ENCODE measurements around the gene AKIRIN2.

AKIRIN2 gene

DNA sequence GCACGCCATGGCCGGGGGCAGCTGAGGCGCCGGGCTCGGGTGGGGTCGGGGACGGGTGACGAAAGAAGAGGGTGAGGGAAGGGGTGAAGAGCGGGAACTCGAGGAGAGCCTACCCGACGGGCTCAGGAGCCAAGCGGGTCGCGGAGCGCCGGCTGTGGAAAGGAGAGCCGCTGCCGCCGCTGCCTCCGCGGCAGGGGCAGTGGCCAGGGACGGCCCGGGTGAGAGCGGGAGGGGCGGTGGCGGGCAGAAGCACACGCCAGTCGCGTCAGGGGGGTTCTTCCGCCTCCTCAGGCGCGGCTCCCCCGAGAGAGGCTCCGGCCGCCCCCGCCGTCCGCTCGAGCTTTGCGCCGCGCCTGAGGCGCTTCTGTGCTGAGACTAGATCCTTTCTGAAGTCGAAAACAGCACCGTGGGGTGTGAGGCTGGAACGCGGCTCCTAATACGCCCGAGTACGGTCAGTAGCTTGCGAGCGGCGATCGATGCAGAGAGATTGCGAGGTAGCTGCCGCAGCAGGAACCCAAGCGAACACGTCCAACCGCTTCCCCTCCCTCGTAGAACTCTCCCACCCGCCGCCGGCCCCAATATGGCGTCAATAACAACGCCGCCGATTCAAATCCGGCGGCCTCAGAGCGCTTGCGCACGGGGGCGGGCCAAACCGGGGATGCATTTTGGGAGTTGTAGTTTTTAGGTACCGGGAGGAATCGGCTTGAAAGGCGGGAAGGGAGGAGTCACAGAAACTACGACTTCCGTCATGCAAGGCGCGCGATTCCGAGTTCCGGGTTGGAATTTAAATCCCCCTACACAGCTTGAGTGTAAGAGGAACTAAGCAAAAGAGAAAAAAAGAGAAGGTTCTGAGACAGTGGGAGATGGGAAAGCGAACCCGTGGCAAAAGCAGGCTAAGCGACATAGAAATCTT, at the start of gene AKIRIN2:
Gene AKIRIN2, minus strand, starts transcription at position 558 of the 913 bp plus-strand sequence. Its CDS starts 549 bp downstream, at position 9.
- DNase-seq, result peak; percentile 98

DNA sequence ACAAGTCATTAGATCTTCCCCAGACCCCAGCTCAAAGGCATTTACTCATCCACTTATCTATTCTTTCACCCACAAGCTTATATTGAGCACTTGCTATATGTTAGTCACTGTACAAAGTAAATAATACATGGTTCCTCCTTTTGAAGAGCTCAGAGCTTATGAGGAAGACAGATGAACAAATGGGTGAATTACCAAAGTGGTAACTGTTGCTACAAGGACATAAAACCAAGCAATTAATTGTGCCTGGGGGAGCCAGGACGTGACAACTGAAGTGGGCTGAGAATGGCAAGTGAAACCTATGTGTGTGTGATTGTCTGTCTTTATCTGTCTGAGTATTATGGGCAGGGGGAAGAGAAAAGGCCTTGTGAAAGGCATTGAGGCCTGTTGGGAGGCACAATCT, 45.6 kb upstream of the AKIRIN2 start:
- no peak for DNase-seq

DNA sequence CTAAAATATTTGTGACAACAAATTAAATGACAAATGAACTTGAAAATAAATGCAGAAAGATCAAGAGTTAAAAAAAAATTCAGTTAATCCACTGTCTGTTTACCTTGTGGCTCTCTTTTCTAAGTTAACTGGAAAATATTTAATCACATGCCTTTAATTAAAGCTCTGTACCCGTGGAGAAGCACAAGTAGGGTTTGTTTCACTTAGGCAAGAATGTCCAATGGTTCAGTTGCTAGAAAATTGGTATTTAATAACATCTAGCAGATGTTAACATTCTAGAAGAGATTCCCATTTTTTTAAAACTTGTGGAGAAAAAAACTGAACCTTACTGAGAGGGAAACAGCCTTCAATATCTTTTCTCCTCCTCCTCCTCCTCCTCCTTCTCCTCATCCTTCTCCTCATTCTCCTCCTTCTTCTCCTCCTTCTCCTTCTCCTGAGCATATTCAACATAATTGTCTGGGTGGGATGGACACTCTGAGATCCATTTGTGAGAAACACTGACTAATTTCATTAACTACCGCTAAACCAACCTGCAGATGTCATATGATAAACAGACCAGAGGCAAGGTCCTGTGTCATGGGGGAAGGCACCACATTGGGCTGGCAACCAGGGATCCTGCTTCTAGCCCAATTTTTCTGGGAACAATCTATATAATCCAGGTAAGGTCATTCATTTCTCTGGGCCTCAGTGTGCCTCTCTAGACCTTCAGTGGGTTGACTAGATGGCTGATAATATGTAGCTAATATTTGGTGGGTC, 44.1 kb upstream of the AKIRIN2 start:
- DNase-seq, result no peak

GRCh38 chr6:87743454-87743853, 41.4 kb upstream of the AKIRIN2 start:
- no peak for DNase-seq

DNA sequence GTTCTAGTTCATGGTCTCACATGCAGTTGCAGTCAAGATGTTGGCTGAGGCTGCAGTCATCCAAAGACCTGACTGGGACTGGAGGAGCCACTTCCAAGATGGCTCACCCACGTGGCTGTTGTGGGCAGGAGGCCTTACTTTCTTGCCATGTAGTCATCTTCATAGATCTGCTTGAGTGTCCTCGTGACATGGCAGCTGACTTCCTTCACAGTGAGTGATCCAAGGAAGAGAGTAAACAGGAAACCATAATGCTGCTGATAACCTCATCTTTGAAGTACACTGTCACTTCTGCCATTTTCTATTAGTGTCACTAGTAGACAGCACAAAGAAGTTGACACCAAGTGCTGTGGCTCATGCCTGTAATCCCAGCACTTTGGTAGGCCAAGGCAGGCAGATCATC, 40.1 kb upstream of the AKIRIN2 start:
- DNase-seq, result no peak

DNA sequence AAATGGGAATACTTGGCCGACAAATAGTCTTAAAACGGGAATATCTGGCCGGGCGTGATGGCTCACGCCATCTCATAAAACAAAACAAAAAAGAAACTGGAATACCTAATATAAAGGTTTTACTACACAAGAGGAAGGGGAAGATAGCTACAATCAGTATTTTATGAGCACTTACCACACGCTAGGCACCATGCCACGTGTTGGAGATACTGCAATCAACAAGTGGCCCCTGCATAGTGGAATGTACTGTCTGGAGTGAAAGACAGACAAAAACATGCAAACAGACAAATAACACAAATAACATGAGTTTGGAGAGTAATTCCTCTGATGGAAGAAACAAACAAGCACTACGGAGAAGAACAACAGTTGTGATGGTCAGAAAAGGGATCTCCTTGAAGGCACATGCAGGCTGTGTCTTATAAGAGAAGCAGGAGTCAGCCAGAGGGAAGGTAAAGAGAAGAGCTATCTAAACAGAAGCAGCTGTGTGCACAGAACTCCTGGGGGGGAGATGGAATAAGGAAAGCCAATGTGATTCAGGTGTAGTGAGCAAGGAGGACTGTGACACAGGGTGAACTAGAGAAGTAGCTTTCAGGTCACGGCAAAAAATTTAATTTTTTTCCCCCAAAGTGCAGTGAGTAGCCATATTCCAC, 39.1 kb upstream of the AKIRIN2 start:
- DNase-seq, result no peak

DNA sequence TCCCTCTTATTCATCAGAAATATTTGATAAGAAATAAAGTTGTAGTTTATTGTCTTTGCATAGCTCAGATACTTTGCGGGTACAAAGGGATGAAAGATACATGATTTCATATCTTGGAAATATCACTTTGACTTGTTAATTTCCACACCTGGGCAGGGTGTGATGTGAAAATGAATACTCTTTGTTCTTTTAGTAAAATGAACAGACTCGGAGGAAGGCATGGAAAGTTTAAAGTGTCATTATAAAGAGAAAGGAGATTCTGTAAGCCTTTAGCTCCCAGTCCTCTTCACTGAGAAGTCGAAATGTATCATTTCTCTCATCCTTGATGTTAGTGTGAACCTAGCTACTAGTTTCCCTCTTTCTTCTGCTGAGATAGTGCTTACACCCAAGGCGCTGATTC, 36.7 kb upstream of the AKIRIN2 start:
- DNase-seq, result no peak

GRCh38 chr6:87738000-87738399, 36.0 kb upstream of the AKIRIN2 start:
- DNase-seq, result no peak

GRCh38 chr6:87736809-87737540, 34.9 kb upstream of the AKIRIN2 start:
- no peak for DNase-seq

DNA sequence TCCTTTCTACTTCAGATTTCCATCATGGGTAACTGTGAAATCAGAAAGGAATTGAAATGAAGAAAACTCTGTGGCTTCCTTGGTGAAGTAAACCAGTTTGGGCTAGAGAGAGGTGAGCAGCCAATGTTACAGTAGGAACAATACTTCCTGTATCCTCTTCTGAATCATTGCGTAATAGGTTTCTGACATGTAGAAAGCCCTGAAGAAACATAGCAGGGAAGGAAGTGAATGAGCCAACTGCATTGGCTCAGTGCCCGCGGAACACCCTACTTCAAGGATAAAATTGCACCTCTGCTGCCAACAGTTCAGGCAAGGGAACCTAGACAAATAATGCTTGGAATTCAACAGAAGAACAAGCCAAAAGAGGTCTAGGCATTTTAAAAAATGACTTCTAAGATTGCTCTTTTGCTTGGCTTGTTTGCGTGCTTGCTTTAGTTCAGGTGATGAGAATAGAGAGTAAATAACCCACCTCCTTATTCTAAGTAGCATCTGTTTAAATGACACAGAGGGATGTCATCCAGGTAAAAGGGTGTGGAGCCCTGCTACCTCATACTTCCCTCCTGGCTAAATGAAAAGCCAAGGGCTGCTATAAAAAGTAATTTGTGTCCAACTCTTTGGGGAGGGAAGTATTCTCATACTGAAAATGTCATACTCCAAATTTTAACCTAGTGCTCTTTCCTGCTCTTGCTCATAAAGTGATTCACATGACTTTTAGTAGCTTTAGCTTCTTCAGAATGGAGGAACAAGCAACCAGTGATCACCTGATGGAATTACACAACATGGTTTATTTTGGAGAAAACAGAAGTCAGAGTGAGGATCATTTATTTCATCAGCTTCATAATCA, 30.0 kb upstream of the AKIRIN2 start:
- DNase-seq, result no peak

DNA sequence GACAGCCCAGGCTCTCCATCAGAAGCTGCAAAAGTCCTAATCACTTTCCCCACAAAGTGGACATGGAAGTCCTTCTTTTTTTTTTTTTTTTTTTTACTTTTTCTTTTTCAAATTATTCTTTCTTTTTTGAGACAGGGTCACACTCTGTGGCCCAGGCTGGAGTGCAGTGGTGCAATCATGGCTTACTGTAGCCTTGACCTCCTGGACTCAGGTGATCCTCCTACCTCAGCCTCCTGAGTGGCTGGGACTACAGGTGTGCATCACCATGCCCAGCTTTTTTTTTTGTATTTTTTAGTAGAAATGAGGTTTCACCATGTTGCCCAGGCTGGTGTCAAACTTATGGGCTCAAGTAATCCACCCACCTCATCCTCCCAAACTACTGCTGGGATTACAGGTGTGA, 29.0 kb upstream of the AKIRIN2 start:
- no peak for DNase-seq

GRCh38 chr6:87729965-87730719, 28.1 kb upstream of the AKIRIN2 start:
- DNase-seq, result no peak

DNA sequence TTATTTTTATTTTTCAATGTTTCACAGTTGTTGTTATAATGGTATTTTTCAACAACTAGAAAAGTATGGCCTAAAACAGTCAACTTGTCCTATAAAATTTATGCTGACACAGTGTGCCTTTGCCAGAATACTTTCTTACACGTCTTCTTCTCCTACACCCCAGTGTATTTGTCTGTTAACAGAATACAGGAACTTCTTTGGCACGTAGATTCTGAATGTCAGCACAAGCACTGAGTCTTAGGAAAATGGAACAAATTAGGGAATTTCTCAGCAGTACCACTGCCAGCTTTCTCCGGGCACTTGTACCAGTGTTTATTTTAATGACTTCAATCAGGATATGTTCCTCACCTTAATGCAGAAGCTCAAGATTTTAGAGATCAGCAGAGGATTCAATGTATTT, 26.7 kb upstream of the AKIRIN2 start:
- DNase-seq, result no peak

DNA sequence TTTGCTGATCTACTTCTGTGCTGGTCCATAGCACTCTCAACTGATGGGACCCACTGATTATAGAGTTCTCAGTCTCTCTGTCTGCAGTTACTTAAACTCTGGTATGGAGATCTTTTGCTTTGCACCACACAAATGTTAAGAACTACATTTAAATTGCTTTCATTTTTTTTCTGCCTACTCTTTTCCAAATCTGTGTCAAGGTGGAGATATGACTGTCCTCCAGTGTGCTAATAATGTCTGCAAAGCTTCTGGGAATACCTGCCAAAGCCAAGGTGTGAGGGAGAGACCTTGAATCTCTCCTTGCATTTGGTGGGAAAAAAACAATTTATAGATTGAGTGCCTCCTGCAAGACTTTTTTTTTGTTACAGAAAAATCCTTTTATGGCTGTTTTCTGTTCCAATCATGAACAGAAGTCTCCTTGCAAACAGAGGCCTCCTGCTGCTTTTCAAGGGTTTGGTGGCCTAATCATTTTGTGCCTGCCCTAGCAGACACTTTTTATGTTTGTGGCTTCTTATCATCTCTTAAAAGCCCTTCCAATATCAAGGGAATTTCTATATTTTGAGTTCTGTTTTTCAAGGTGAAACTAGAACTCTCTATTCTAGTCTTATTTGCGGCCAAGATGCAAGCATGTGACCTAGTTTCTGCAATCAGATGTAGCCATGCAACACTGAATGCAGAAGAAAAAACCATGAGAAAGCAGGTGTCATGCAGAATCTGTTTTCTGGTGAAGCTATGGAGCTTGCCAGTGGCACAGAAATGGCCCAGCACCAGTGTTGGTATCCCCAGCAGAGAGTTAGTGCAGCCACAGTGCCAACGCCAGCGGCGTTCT, 23.2 kb upstream of the AKIRIN2 start:
- no peak for DNase-seq

DNA sequence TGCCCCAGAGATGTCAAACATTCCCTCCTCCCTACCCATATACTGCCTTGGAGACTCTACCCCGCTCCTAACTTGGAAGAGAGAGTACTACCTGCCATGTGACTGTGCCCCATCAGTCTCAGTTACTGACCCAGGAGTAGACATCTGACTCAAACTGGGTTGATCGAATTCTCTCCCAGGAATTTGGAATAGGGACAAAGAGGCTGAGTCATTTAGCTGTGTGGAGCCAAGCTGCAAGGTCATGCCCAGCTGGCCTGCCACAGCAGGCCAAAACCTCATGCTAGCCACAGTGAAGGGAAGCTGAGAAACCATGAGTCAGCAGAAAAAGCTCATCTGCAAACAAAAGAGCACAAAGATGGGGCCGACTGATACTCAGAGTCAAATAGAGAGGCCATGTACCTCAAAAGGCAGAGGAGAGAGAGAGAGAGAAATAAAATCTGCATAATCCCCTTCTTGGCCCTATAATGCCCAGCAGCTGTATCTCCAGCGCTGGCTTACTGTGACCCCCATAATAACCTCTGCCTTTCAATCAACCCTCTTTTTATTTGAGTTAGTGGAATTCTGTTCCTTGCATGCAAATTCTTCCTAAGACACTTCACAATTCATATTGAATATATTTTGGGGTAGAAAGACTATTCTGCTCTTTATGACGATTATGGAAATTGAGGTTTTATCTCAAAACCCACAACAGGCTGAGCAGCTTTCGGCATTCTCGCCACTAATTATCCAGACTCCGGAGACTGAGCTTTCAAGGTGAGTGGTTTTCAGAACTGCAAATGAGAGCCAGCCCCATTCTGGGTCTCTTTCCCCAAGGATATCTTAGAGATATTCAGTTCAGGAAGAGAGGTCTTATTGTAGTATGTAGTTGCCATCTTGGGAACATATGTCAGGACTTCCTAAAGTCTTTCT, 21.4 kb upstream of the AKIRIN2 start:
- DNase-seq, result peak; percentile 39

GRCh38 chr6:87722540-87723169, 20.6 kb upstream of the AKIRIN2 start:
- DNase-seq, result no peak

- no peak for DNase-seq
Measured at GRCh38 chr6:87721311-87721710, 19.3 kb upstream of the AKIRIN2 start.

DNA sequence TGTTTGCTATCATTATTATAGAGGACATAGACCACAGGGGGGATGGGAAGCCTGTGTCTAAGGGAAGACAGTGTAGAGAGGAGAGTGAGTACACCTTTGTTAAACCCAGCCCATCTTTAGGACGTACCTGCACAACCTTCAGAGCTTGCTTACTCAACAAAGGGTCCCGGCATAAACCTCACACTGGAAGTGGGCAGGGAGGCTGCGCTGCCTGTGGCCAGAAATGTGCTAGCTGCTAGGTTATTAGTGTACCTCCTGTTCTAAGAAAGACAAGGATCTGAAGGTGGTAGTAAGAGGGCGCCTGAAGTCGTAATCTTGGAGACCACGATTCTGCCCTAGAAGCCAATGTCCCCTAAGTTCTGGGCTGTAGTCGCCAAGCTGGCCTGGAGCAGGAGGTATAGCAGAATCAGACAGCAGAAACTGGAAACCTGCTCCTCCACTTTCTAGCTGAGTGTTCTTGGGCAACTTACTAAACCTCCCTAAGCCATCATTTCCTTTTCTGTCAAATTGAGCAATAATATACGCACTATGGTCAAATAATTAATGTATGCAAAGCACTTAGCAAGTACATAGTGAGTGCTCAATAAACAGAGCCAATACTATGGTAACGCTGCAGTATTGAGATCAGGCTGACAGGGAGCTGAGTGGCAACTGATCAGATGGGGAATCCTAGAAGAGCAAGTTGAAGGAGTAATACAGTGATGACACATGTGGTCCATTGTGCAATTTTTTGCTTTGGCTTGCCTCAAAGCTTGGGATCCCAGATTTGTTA, 16.8 kb upstream of the AKIRIN2 start:
- no peak for DNase-seq
